H1 (cell line): Measurements from ENCODE around the gene NFIX. TPM values are rescaled to one million over a fixed set of nuclear protein-coding genes. Genes with fewer than 3 reads are reported as not detected.
A peak's percentile ranks its signal among the peaks of the same experiment; 100 is the strongest.

ENCODE experiments used
- CTCF ChIA-PET: fragments of 300-600 bp; sonication (Branson Sonifier 250); formaldehyde crosslinking; loops from one replicate; lab custom pipeline; 2021; ENCODE audit not compliant: partially characterized antibody; lab: Charles Lee
- POLR2A ChIA-PET: fragments of 300-600 bp; sonication (Branson Sonifier 250); formaldehyde crosslinking; loops from one replicate; lab custom pipeline; 2021; ENCODE audit warnings: inconsistent platforms; ENCODE audit not compliant: partially characterized antibody; lab: Charles Lee
- DNase-seq, 2 experiments: peaks; one replicate each; pipeline versions ENCODE4 v3.0.0 to v3.0.0-alpha.2; 2010 to 2022; ENCODE audit warnings: low spot score in 2 of 2, low read depth in 1 of 2, mixed read lengths in 1 of 2
- FAIRE-seq: peaks from 2 replicates; lab custom pipeline; 2011; peaks lifted over from hg19 to GRCh38; lab: Jason Lieb, UNC
- H2AFZ ChIP-seq: 2 replicates; pipeline ENCODE4 v1.8.1; 2012; ENCODE audit warnings: low read length, inconsistent platforms
- H2AK5ac ChIP-seq: 2 replicates; pipeline ENCODE4 v1.6.1; 2013; ENCODE audit warnings: low read depth, low read length
- H2BK120ac ChIP-seq: replicated peaks from 2 replicates; pipeline ENCODE3; 2013; ENCODE audit warnings: low read depth, low read length, inconsistent platforms
- H2BK12ac ChIP-seq: 2 replicates; pipeline ENCODE4 v1.6.1; 2013; ENCODE audit warnings: low read depth, low read length
- H2BK15ac ChIP-seq: 2 replicates; pipeline ENCODE4 v1.6.1; 2013; ENCODE audit warnings: low read length
- H2BK20ac ChIP-seq: 2 replicates; pipeline ENCODE4 v1.6.1; 2013; ENCODE audit warnings: low read length
- H2BK5ac ChIP-seq: 2 replicates; pipeline ENCODE4 v1.6.1; 2013; ENCODE audit warnings: low read depth, low read length
- H3K14ac ChIP-seq: 2 replicates; pipeline ENCODE4 v1.6.1; 2013; ENCODE audit warnings: inconsistent platforms; ENCODE audit not compliant: insufficient read length
- H3K18ac ChIP-seq: 2 replicates; pipeline ENCODE4 v1.6.1; 2013; ENCODE audit warnings: low read length; ENCODE audit errors: extremely low read depth
- H3K23ac ChIP-seq: 2 replicates; pipeline ENCODE4 v1.6.1; 2013; ENCODE audit warnings: inconsistent platforms; ENCODE audit not compliant: insufficient read length
- H3K23me2 ChIP-seq: 2 replicates; pipeline ENCODE4 v1.6.1; 2013; ENCODE audit warnings: low read depth, low read length
- H3K27ac ChIP-seq: 2 replicates; pipeline ENCODE4 v1.6.1; 2011; ENCODE audit warnings: low read depth, low read length, inconsistent platforms
- H3K27me3 ChIP-seq, 4 experiments: replicated peaks in 1 of 4; 1 replicate in 1 of 4; 2 replicates in 3 of 4; pipeline versions ENCODE4 v1.6.1 to v1.8.1; 2011 to 2013; ENCODE audit warnings: low read length in 3 of 4, mild to moderate bottlenecking in 3 of 4, inconsistent platforms in 2 of 4, mixed read lengths in 2 of 4, moderate library complexity in 1 of 4; ENCODE audit not compliant: control insufficient read depth in 3 of 4, insufficient read depth in 3 of 4; ENCODE audit errors: extremely low read depth in 1 of 4
- H3K36me3 ChIP-seq, 4 experiments: 2 replicates each; pipeline versions ENCODE4 v1.6.1 to v1.8.1; 2011 to 2013; ENCODE audit warnings: mild to moderate bottlenecking in 4 of 4, low read length in 3 of 4, moderate library complexity in 2 of 4, control low read depth in 1 of 4, inconsistent platforms in 1 of 4; ENCODE audit not compliant: insufficient read depth in 4 of 4, control insufficient read depth in 2 of 4
- H3K4ac ChIP-seq: replicated peaks from 2 replicates; pipeline ENCODE3; 2013; ENCODE audit warnings: low read length, low read depth, mixed read lengths, inconsistent platforms; ENCODE audit not compliant: insufficient read length
- H3K4me1 ChIP-seq, 4 experiments: replicated peaks in 1 of 4; 1 replicate in 1 of 4; 2 replicates in 3 of 4; pipeline versions ENCODE4 v1.6.1 to v1.8.1; 2011 to 2013; ENCODE audit warnings: low read length in 3 of 4, inconsistent platforms in 2 of 4, mixed read lengths in 1 of 4; ENCODE audit not compliant: insufficient read depth in 4 of 4, control insufficient read depth in 3 of 4
- H3K4me2 ChIP-seq, 2 experiments: 2 replicates each; pipeline versions ENCODE4 v1.6.1 to v1.8.1; 2011 to 2013; ENCODE audit warnings: low read depth in 2 of 2, low read length in 2 of 2, control low read depth in 1 of 2, inconsistent platforms in 1 of 2, mild to moderate bottlenecking in 1 of 2; ENCODE audit not compliant: insufficient read depth in 1 of 2
- H3K4me3 ChIP-seq, 4 experiments: fragments of 200-600, 300-600 bp in 1 of 4; sonication (generic), shearing (Covaris generic), sonication (Bioruptor Twin) in 1 of 4; 2 replicates each; pipeline versions ENCODE4 v1.5.1 to v1.8.1; 2011 to 2016; ENCODE audit warnings: low read length in 4 of 4, low read depth in 3 of 4, control low read depth in 2 of 4, inconsistent platforms in 2 of 4, mild to moderate bottlenecking in 2 of 4, mixed read lengths in 1 of 4, moderate library complexity in 1 of 4; ENCODE audit not compliant: insufficient read depth in 2 of 4; ENCODE audit errors: extremely low read depth in 1 of 4
- H3K56ac ChIP-seq: replicated peaks from 2 replicates; pipeline ENCODE3; 2013; ENCODE audit warnings: low read depth, mild to moderate bottlenecking, mixed read lengths, low read length, inconsistent platforms; ENCODE audit not compliant: insufficient read length
- H3K79me1 ChIP-seq: 2 replicates; pipeline ENCODE4 v1.6.1; 2013; ENCODE audit warnings: low read depth, low read length, control low read depth
- H3K79me2 ChIP-seq, 2 experiments: 2 replicates each; pipeline versions ENCODE4 v1.6.1 to v1.8.1; 2012 to 2013; ENCODE audit warnings: low read length in 2 of 2, mild to moderate bottlenecking in 2 of 2, inconsistent platforms in 1 of 2; ENCODE audit not compliant: insufficient read depth in 2 of 2, control insufficient read depth in 1 of 2
- H3K9ac ChIP-seq, 4 experiments: replicated peaks in 1 of 4; 1 replicate in 1 of 4; 2 replicates in 3 of 4; pipeline versions ENCODE4 v1.6.1 to v1.8.1; 2011 to 2013; ENCODE audit warnings: low read depth in 3 of 4, low read length in 3 of 4, control low read depth in 2 of 4, mild to moderate bottlenecking in 2 of 4, moderate library complexity in 2 of 4, inconsistent platforms in 1 of 4; ENCODE audit errors: extremely low read depth in 1 of 4
- H3K9me3 ChIP-seq, 2 experiments: 2 replicates each; pipeline versions ENCODE4 v1.6.1 to v1.8.1; 2012 to 2013; ENCODE audit warnings: mild to moderate bottlenecking in 2 of 2, moderate library complexity in 2 of 2, control low read depth in 1 of 2, inconsistent platforms in 1 of 2, low read depth in 1 of 2, low read length in 1 of 2, mixed read lengths in 1 of 2; ENCODE audit not compliant: insufficient read depth in 2 of 2
- H4K20me1 ChIP-seq, 2 experiments: replicated peaks in 1 of 2; 2 replicates each; pipeline versions ENCODE3 to v1.8.1; 2011 to 2013; ENCODE audit warnings: inconsistent platforms in 2 of 2, low read length in 2 of 2, mild to moderate bottlenecking in 1 of 2; ENCODE audit not compliant: insufficient read depth in 2 of 2, control insufficient read depth in 1 of 2
- H4K5ac ChIP-seq: 2 replicates; pipeline ENCODE4 v1.6.1; 2013; ENCODE audit warnings: low read length, low read depth, mixed read lengths, inconsistent platforms; ENCODE audit not compliant: insufficient read length
- H4K8ac ChIP-seq: 2 replicates; pipeline ENCODE4 v1.8.0; 2013; ENCODE audit warnings: mild to moderate bottlenecking, moderate library complexity, low read length, inconsistent platforms; ENCODE audit not compliant: insufficient read depth; ENCODE audit errors: extremely low read depth
- H4K91ac ChIP-seq: replicated peaks from 2 replicates; pipeline ENCODE3; 2013; ENCODE audit warnings: low read length, mixed read lengths, inconsistent platforms; ENCODE audit not compliant: insufficient read length
- WGBS, 2 experiments: shearing (Covaris generic) in 1 of 2; methylation state at CpG; one replicate each; pipeline versions ENCODE4 v1.1.6 to v1.1.7; 2013 to 2015; ENCODE audit warnings: low lambda C conversion rate in 2 of 2, mixed read lengths in 2 of 2, inconsistent platforms in 1 of 2, low coverage in 1 of 2, missing lambda C conversion rate in 1 of 2; ENCODE audit not compliant: insufficient replicate concordance in 2 of 2, insufficient coverage in 1 of 2, insufficient read length in 1 of 2; ENCODE audit errors: extremely low coverage in 1 of 2, missing lambda C conversion rate in 1 of 2; 5-methylcytosine and 5-hydroxymethylcytosine counted together
- polyA plus RNA-seq, 7 experiments: library from polyadenylated mRNA; depleted of rRNA in 3 of 7; stranded (reverse) in 5 of 7; unstranded in 2 of 7; fragments of >200 nt in 5 of 7; fragments of 200-250 nt in 2 of 7; gene quantifications; 1 replicate in 5 of 7; 2 replicates in 1 of 7; 4 replicates in 1 of 7; pipeline versions ENCODE4 v1.2.1 to v1.2.3, GENCODE V29; 2011 to 2013; ENCODE audit warnings: missing spikeins in 2 of 7, mixed read lengths in 2 of 7
- total RNA-seq: library from RNA; stranded (reverse); fragmentation: NEBNext Ultra II Directional; extraction: Animal tissue kit (Norgen Biotek cat#: 25700); gene quantifications from 2 replicates; pipeline ENCODE4 v1.2.1, GENCODE V29; 2021

Gene NFIX
- total and polyA plus RNA-seq, 2 of the 8 experiments (the other 6 are each of a cell fraction or from before 2014, with no cell fraction given) = 0.03 to 0.20 TPM

- H3K9ac ChIP-seq = no peak overlapping the region
- peaks cover 6 to 14% of the 10 kb centered on the region in 2 experiments for H4K20me1 ChIP-seq
- 40% methylated on average over 2 of the region's 2 CpGs; no CpG with 5 or more reads in 1 of the 2 experiments for WGBS, 2 experiments
- H2AK5ac ChIP-seq = no peak overlapping the region
- H3K18ac ChIP-seq = no peak overlapping the region
- H3K4me1 ChIP-seq = peaks cover 7 to 39% (median 31%) of the 10 kb centered on the region in 4 experiments
- CTCF ChIA-PET = interaction anchor here (1.0 to 48.8 kb wide), 11 partner anchors 7 to 93 kb away, joined by 3 to 1145 read pairs (median 83); no protein-coding TSS in a partner anchor
- no peak overlapping the region for H3K23ac ChIP-seq
- peaks cover 6% of the 10 kb centered on the region; the same call in 1 of the 2 replicates for H3K23me2 ChIP-seq
- peak overlapping the region in 1 of 2 experiments; percentile 8; a peak in 1 of 4 replicates for H3K4me2 ChIP-seq
- no peaks in the 10 kb centered on the region for H3K79me2 ChIP-seq
- H2BK20ac ChIP-seq = no peak overlapping the region
- H3K36me3 ChIP-seq = no peaks in the 10 kb centered on the region
- no peak overlapping the region for H3K27ac ChIP-seq
- H2BK12ac ChIP-seq = no peak overlapping the region
- no peak overlapping the region for H3K4ac ChIP-seq
- no peak overlapping the region for H2BK120ac ChIP-seq
- no peak for DNase-seq
- H3K56ac ChIP-seq = no peak overlapping the region
- no peak overlapping the region for H2AFZ ChIP-seq
- H2BK15ac ChIP-seq = no peak overlapping the region
- no peak overlapping the region for H4K91ac ChIP-seq
- no peak for FAIRE-seq
- no peak overlapping the region; the same call in 1 of the 2 replicates for H4K8ac ChIP-seq
- H3K27me3 ChIP-seq = peaks cover 86 to 100% (median 98%) of the 10 kb centered on the region in 4 experiments
- no peak overlapping the region for H3K14ac ChIP-seq
- H4K5ac ChIP-seq = no peak overlapping the region
- no peaks in the 10 kb centered on the region for H3K9me3 ChIP-seq
- no peaks in the 10 kb centered on the region for H3K79me1 ChIP-seq
- no peak overlapping the region for H3K4me3 ChIP-seq
- H2BK5ac ChIP-seq = no peak overlapping the region
- POLR2A ChIA-PET = interaction anchor here (1.3 to 1.9 kb wide), 2 partner anchors 20 to 112 kb away, joined by 3 to 7 read pairs; partner anchors contain the start of gene RAD23A
Observed at GRCh38 chr19:13057744-13058143, 62.5 kb downstream of the NFIX start.
